ENCODE data around the gene ALG2. TPM values are rescaled to one million over a fixed set of nuclear protein-coding genes. Genes with fewer than 3 reads are reported as not detected.
A peak's percentile ranks its signal among the peaks of the same experiment; 100 is the strongest.

ALG2 gene
- total and polyA plus RNA-seq, 9 of the 15 experiments (the other 6 are each of a cell fraction or from before 2014, with no cell fraction given): 4.9 to 41.9 (median 20.2) TPM

DNA sequence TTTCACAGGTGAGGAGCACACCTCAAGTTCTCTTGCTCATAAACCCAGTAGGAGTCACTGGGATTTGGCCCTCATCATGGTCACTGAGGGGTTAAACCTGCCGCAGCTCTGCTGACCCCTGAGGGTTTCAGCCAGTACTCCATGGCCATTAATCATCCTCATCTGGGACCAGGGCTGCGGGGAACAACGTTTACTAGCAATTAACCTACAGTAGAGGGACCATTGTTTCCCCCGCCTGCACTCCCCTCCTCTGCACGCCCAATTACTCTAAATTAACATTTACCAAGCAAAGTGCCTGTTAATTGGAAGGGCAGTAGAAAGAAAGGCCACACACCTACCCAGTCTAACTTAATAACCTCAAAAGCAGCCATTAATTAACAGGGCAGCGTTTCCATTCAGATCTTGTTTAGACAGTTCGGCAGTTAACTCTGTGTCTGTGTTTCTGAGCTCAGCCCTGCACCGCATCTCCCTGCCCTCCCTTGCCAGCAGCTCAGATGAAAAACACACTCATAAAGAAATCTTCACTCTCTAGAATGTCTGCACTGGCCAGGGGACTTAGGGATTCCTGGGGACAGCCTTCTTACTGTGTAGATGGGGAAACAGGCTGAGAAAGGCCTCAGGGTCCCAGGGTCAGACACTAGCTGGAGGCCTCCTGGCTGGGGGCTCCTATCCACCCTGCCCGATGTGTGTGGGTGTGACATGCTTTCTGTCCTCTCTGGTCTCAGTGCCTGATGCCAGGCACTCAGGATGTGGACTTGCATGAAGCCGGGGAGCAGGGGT lies 51.6 kb downstream of the ALG2 start (continued):
- TF ChIP-seq ETV6 (IDR thresholded peaks at IDR 0.05; ENCODE audit: borderline replicate concordance in 1 of 2, low read depth in 2 of 2, low read length in 1 of 2) (no peak), ETV6 (CRISPR knock-in tag; IDR thresholded peaks at IDR 0.05; ENCODE audit: borderline replicate concordance) (no peak), ZNF224 (CRISPR knock-in tag; IDR thresholded peaks at IDR 0.05) (no peak), MEIS2 (IDR thresholded peaks at IDR 0.05; ENCODE audit: partially characterized antibody) (peak; percentile 79), ZNF699 (CRISPR knock-in tag; IDR thresholded peaks at IDR 0.05; ENCODE audit: insufficient replicate concordance) (no peak), JUNB (CRISPR knock-in tag; conservative IDR thresholded peaks at IDR 0.05) (no peak)
- TF ChIP-seq, protein P1, sequence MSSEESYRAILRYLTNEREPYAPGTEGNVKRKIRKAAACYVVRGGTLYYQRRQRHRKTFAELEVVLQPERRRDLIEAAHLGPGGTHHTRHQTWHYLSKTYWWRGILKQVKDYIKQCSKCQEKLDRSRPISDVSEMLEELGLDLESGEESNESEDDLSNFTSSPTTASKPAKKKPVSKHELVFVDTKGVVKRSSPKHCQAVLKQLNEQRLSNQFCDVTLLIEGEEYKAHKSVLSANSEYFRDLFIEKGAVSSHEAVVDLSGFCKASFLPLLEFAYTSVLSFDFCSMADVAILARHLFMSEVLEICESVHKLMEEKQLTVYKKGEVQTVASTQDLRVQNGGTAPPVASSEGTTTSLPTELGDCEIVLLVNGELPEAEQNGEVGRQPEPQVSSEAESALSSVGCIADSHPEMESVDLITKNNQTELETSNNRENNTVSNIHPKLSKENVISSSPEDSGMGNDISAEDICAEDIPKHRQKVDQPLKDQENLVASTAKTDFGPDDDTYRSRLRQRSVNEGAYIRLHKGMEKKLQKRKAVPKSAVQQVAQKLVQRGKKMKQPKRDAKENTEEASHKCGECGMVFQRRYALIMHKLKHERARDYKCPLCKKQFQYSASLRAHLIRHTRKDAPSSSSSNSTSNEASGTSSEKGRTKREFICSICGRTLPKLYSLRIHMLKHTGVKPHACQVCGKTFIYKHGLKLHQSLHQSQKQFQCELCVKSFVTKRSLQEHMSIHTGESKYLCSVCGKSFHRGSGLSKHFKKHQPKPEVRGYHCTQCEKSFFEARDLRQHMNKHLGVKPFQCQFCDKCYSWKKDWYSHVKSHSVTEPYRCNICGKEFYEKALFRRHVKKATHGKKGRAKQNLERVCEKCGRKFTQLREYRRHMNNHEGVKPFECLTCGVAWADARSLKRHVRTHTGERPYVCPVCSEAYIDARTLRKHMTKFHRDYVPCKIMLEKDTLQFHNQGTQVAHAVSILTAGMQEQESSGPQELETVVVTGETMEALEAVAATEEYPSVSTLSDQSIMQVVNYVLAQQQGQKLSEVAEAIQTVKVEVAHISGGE (CRISPR knock-in tag; IDR thresholded peaks at IDR 0.05): 0 out of 6 replicates have a peak, but pooled peaks of 1 of the 3 experiments have one; percentile 9
- TF ChIP-seq, protein P2, sequence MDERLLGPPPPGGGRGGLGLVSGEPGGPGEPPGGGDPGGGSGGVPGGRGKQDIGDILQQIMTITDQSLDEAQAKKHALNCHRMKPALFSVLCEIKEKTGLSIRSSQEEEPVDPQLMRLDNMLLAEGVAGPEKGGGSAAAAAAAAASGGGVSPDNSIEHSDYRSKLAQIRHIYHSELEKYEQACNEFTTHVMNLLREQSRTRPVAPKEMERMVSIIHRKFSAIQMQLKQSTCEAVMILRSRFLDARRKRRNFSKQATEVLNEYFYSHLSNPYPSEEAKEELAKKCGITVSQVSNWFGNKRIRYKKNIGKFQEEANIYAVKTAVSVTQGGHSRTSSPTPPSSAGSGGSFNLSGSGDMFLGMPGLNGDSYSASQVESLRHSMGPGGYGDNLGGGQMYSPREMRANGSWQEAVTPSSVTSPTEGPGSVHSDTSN (CRISPR knock-in tag; IDR thresholded peaks at IDR 0.05; ENCODE audit: low read depth): no peak
- TF ChIP-seq, protein P2 (tag; conservative IDR thresholded peaks at IDR 0.05; ENCODE audit: low read depth): peak; percentile 79
